Measurements from ENCODE around the gene NR6A1.

- TF ChIP-seq CTCF (conservative IDR thresholded peaks at IDR 0.05 in 1 of 2, IDR thresholded peaks at IDR 0.05 in 1 of 2; ENCODE audit: extremely low read depth in 1 of 2, insufficient read depth in 1 of 2, low read depth in 1 of 2, low read length in 2 of 2) (no peak), EZH2 (IDR thresholded peaks at IDR 0.05; ENCODE audit: borderline replicate concordance, low read length) (no peak)
Measured at GRCh38 chr9:124583134-124583533, 188.0 kb downstream of the NR6A1 start.

All from mammary epithelial cell (primary cell).